CMK (cell line): ENCODE measurements around the gene LRCH4.
"Not testable (repeated sequence)": the region's sequence is repeated elsewhere in the genome, so short reads cannot be mapped to it uniquely, and the experiment has no call there.

Experiments
- DNase-seq: peaks from one replicate; pipeline ENCODE4 v3.0.0-alpha.2; 2010; ENCODE audit warnings: low read depth

LRCH4 gene

GRCh38 chr7:100544967-100545359 is 41.0 kb downstream of the LRCH4 start:
- DNase-seq = no peak

GRCh38 chr7:100544386-100544785 is 41.5 kb downstream of the LRCH4 start:
- DNase-seq = no peak

- no peak for DNase-seq
These were observed 42.3 kb downstream of the LRCH4 start for GRCh38 chr7:100543586-100543985.

- not testable (repeated sequence) for DNase-seq
These were observed 44.6 kb downstream of the LRCH4 start for GRCh38 chr7:100541309-100541708.

GRCh38 chr7:100540073-100540723 is 45.7 kb downstream of the LRCH4 start:
- DNase-seq = no peak

- DNase-seq = no peak
These were observed 46.4 kb downstream of the LRCH4 start for GRCh38 chr7:100539436-100540006.

- peak; percentile 98 for DNase-seq
These were observed 47.1 kb downstream of the LRCH4 start, which contains the start of gene AGFG2 for GRCh38 chr7:100538654-100539435. Gene AGFG2, plus strand, starts transcription at chr7:100539203. Its CDS starts 144 bp downstream, at chr7:100539347.

- no peak for DNase-seq
These were observed 47.6 kb downstream of the LRCH4 start for GRCh38 chr7:100538348-100538653.

GRCh38 chr7:100536695-100537094 is 49.2 kb downstream of the LRCH4 start:
- not testable (repeated sequence) for DNase-seq

- not testable (repeated sequence) for DNase-seq
These were observed 49.9 kb downstream of the LRCH4 start for GRCh38 chr7:100535982-100536381.

- no peak for DNase-seq
These were observed 53.5 kb downstream of the LRCH4 start for GRCh38 chr7:100532165-100533022.

GRCh38 chr7:100528108-100528866 is 57.6 kb downstream of the LRCH4 start:
- DNase-seq = not testable (repeated sequence)
